Measurements from ENCODE around the gene HES1. TPM values are rescaled to one million over a fixed set of nuclear protein-coding genes. Genes with fewer than 3 reads are reported as not detected.

The HES1 gene
- total and polyA plus RNA-seq, 9 of the 15 experiments (the other 6 are each of a cell fraction or from before 2014, with no cell fraction given) = 3.4 to 37.0 (median 19.3) TPM

GRCh38 chr3:194134757-194135515, 1.0 kb upstream of the HES1 start (continued):
- no peak for TF ChIP-seq MTA3 (IDR thresholded peaks at IDR 0.05; ENCODE audit: borderline replicate concordance)
- TF ChIP-seq SREBF2 (CRISPR knock-in tag; IDR thresholded peaks at IDR 0.05) = no peak
- no peak; the same call in 1 of the 2 replicates for TF ChIP-seq PHF21A (IDR thresholded peaks at IDR 0.05; ENCODE audit: borderline replicate concordance, low read depth)
- TF ChIP-seq IRF9 (tag; IDR thresholded peaks at IDR 0.05) = no peak
- no peak for TF ChIP-seq ZHX1 (conservative IDR thresholded peaks at IDR 0.05; ENCODE audit: low read length)
- TF ChIP-seq ZNF780A (CRISPR knock-in tag; IDR thresholded peaks at IDR 0.05) = no peak
- TF ChIP-seq MYC (IDR thresholded peaks at IDR 0.05; ENCODE audit: low read depth, low read length) = peak; percentile 95
- no peak for TF ChIP-seq MYC (CRISPR knock-in tag; IDR thresholded peaks at IDR 0.05; ENCODE audit: borderline replicate concordance, low read depth)
- TF ChIP-seq SMARCA4 (IDR thresholded peaks at IDR 0.05) = no peak
- TF ChIP-seq RBFOX2 (IDR thresholded peaks at IDR 0.05; ENCODE audit: low read depth, low read length) = peak; percentile 77
- TF ChIP-seq PCBP1 (IDR thresholded peaks at IDR 0.05; ENCODE audit: low read depth, low read length, poor library complexity, severe bottlenecking) = no peak
- peak; percentile 33; the same call in 1 of the 2 replicates for TF ChIP-seq ARID4B (CRISPR knock-in tag; IDR thresholded peaks at IDR 0.05)
- TF ChIP-seq HNRNPL (IDR thresholded peaks at IDR 0.05; ENCODE audit: low read depth, low read length) = peak; percentile 49; the same call in 1 of the 2 replicates
- TF ChIP-seq MLX (CRISPR knock-in tag; conservative IDR thresholded peaks at IDR 0.05) = 0 out of 4 replicates have a peak, but pooled peaks of 1 of the 2 experiments have one; percentile 43
- TF ChIP-seq ETV5 (CRISPR knock-in tag; IDR thresholded peaks at IDR 0.05; ENCODE audit: low read depth) = peak; percentile 64; the same call in 1 of the 2 replicates
- peak; percentile 65 for TF ChIP-seq GABPB1 (CRISPR knock-in tag; IDR thresholded peaks at IDR 0.05)
- TF ChIP-seq NUFIP1 (IDR thresholded peaks at IDR 0.05; ENCODE audit: partially characterized antibody) = no peak
- TF ChIP-seq NR1H2 (CRISPR knock-in tag; IDR thresholded peaks at IDR 0.05) = no peak
